B cell (primary cell): ENCODE data around the gene PSAP. TPM values are rescaled to one million over a fixed set of nuclear protein-coding genes. Genes with fewer than 3 reads are reported as not detected.

Source experiments
- ATAC-seq: fragments of 200-7000 bp; cut with Tn5 transposase; one replicate; pipeline ENCODE4 v1.10.0; 2021; ENCODE audit warnings: low read depth, mild to moderate bottlenecking, moderate number of reproducible peaks, moderate library complexity
- CTCF ChIA-PET: fragments of 350-600 bp; sonication (Branson Sonifier 250); formaldehyde crosslinking; loops from one replicate; lab custom pipeline; 2021; ENCODE audit warnings: antibody characterized with exemption, inconsistent platforms; lab: Charles Lee
- POLR2A ChIA-PET: fragments of 350-600 bp; sonication (Branson Sonifier 250); formaldehyde crosslinking; loops from one replicate; lab custom pipeline; 2021; ENCODE audit warnings: antibody characterized with exemption; lab: Charles Lee
- DNase-seq: peaks from one replicate; pipeline ENCODE4 v3.0.0; 2013
- H2AFZ ChIP-seq: 2 replicates; pipeline ENCODE4 v1.6.1; 2012; ENCODE audit warnings: mild to moderate bottlenecking, low read depth, low read length; ENCODE audit not compliant: insufficient read depth, poor library complexity, severe bottlenecking
- H3K27ac ChIP-seq, 2 donors: 1 replicate in 1 of 2; 2 replicates in 1 of 2; pipeline ENCODE4 v1.5.1; 2012 to 2013; ENCODE audit warnings: low read length in 2 of 2, mild to moderate bottlenecking in 2 of 2, moderate library complexity in 1 of 2
- H3K27me3 ChIP-seq, 4 experiments: fragments of 200-600 bp in 1 of 4; sonication (generic) in 1 of 4; replicated peaks in 1 of 4; 1 replicate in 2 of 4; 2 replicates in 2 of 4; pipeline versions ENCODE4 v1.6.1 to v1.7.0; 2013 to 2016; ENCODE audit warnings: low read length in 3 of 4, mild to moderate bottlenecking in 2 of 4, mixed read lengths in 1 of 4, moderate library complexity in 1 of 4; ENCODE audit not compliant: insufficient read depth in 4 of 4, control insufficient read depth in 3 of 4; ENCODE audit errors: control extremely low read depth in 1 of 4
- H3K36me3 ChIP-seq, 2 experiments: replicated peaks in 1 of 2; 1 replicate in 1 of 2; 2 replicates in 1 of 2; pipeline versions ENCODE4 v1.6.1 to v1.7.1; 2013; ENCODE audit warnings: low read length in 1 of 2; ENCODE audit not compliant: insufficient read depth in 2 of 2, control insufficient read depth in 1 of 2; ENCODE audit errors: control extremely low read depth in 1 of 2, extremely low read depth in 1 of 2
- H3K4me1 ChIP-seq, 2 donors: fragments of 200-600 bp in 1 of 2; sonication (generic) in 1 of 2; 1 replicate in 1 of 2; 2 replicates in 1 of 2; pipeline versions ENCODE4 v1.5.1 to v1.6.1; 2013 to 2017; ENCODE audit warnings: low read length in 2 of 2; ENCODE audit not compliant: control insufficient read depth in 2 of 2, insufficient read depth in 2 of 2
- H3K4me2 ChIP-seq: replicated peaks from 2 replicates; pipeline ENCODE3; 2012; ENCODE audit warnings: mild to moderate bottlenecking, low read depth, low read length; ENCODE audit not compliant: poor library complexity, severe bottlenecking
- H3K4me3 ChIP-seq, 5 experiments: fragments of 200-600 bp in 1 of 5; sonication (generic) in 1 of 5; 1 replicate in 3 of 5; 2 replicates in 2 of 5; pipeline versions ENCODE4 v1.5.1 to v1.7.0; 2011 to 2016; ENCODE audit warnings: low read length in 4 of 5, mild to moderate bottlenecking in 4 of 5, low read depth in 2 of 5, control low read depth in 1 of 5, moderate library complexity in 1 of 5; ENCODE audit not compliant: insufficient read depth in 1 of 5; ENCODE audit errors: control extremely low read depth in 1 of 5, extremely low read depth in 1 of 5
- H3K79me2 ChIP-seq: fragments of 200-600 bp; sonication (generic); one replicate; pipeline ENCODE4 v1.6.0; 2016; ENCODE audit warnings: low read length; ENCODE audit not compliant: control insufficient read depth, insufficient read depth
- H3K9ac ChIP-seq: fragments of 200-600 bp; sonication (generic); 2 replicates; pipeline ENCODE4 v1.6.1; 2017; ENCODE audit warnings: mild to moderate bottlenecking, low read length, moderate library complexity
- H3K9me3 ChIP-seq, 3 donors: one replicate each; pipeline versions ENCODE4 v1.6.1 to v1.7.1; 2013; ENCODE audit warnings: low read length in 2 of 3; ENCODE audit not compliant: control insufficient read depth in 2 of 3, insufficient read depth in 1 of 3; ENCODE audit errors: control extremely low read depth in 1 of 3
- H4K20me1 ChIP-seq: 2 replicates; pipeline ENCODE4 v1.6.0; 2012; ENCODE audit warnings: mild to moderate bottlenecking, low read length; ENCODE audit not compliant: insufficient read depth, control insufficient read depth, poor library complexity, severe bottlenecking
- H3K27ac Mint-ChIP-seq: one replicate; pipeline ENCODE4 v1.8.0; 2021; ENCODE audit warnings: mixed read lengths
- H3K27me3 Mint-ChIP-seq: one replicate; pipeline ENCODE4 v1.8.0; 2021; ENCODE audit warnings: mixed read lengths
- H3K4me1 Mint-ChIP-seq: one replicate; pipeline ENCODE4 v1.8.0; 2021; ENCODE audit warnings: mixed read lengths
- H3K4me3 Mint-ChIP-seq: one replicate; pipeline ENCODE4 v1.8.0; 2021; ENCODE audit warnings: mixed read lengths
- H3K9me3 Mint-ChIP-seq: one replicate; pipeline ENCODE4 v1.8.0; 2022; ENCODE audit warnings: mixed read lengths; ENCODE audit not compliant: insufficient read depth
- CTCF ChIP-seq: fragments of 200-600 bp; IDR thresholded peaks from one replicate; pipeline ENCODE4 v1.8.0; 2022; ENCODE audit warnings: antibody characterized with exemption, mild to moderate bottlenecking
- EZH2 ChIP-seq: IDR thresholded peaks from 2 replicates; pipeline ENCODE4 v1.6.1; 2012; ENCODE audit warnings: borderline replicate concordance, low read depth, mild to moderate bottlenecking, moderate library complexity, low read length; ENCODE audit not compliant: insufficient read depth, poor library complexity, severe bottlenecking
- WGBS: methylation state at CpG from one replicate; pipeline ENCODE4 v1.1.5; 2013; ENCODE audit warnings: missing lambda C conversion rate; ENCODE audit not compliant: insufficient coverage; 5-methylcytosine and 5-hydroxymethylcytosine counted together
- intact Hi-C: fragments of 100-400 bp; cut with micrococcal nuclease; formaldehyde crosslinking; loops from one replicate; pipeline ENCODE4 v1.10.0; 2022
- polyA plus RNA-seq: library from polyadenylated mRNA; depleted of rRNA; stranded (reverse); fragments of >200 nt; gene quantifications from 2 replicates; pipeline ENCODE4 v1.2.3, GENCODE V29; 2012
- total RNA-seq, 2 donors: library from RNA; stranded (reverse); fragments of 120-200 nt in 1 of 2; gene quantifications; 1 replicate in 1 of 2; 2 replicates in 1 of 2; pipeline versions ENCODE4 v1.2.3 to v1.2.4, GENCODE V29; 2013 to 2022

The PSAP gene
- total and polyA plus RNA-seq, 2 donors (not counting 1 experiment from before 2014, with no cell fraction given): 206 to 509 TPM

- Histone ChIP-seq H3K36me3 (no peaks in the 10 kb centered on the region), H3K27ac (no peak overlapping the region), H3K4me3 (no peak overlapping the region), H3K9ac (no peak overlapping the region), H2AFZ (no peak overlapping the region), H3K4me1 (peaks cover 7 to 15% of the 10 kb centered on the region in 2 donors), H3K79me2 (no peaks in the 10 kb centered on the region), H3K27me3 (no peaks in the 10 kb centered on the region), H3K4me2 (no peak overlapping the region), H4K20me1 (no peaks in the 10 kb centered on the region), H3K9me3 (peaks cover 0 to 6% (median 0%) of the 10 kb centered on the region in 3 donors)
- intact Hi-C loops: no loop called here
- peaks cover 13% of the 10 kb centered on the region for H3K4me1 Mint-ChIP-seq
- no peak for TF ChIP-seq EZH2
- no peak for TF ChIP-seq CTCF
- WGBS: 70% methylated on average over 36 of the region's 41 CpGs
- ChIA-PET POLR2A (interaction anchor here (0.7 kb wide), 2 partner anchors 91 kb away, joined by 5 to 6 read pairs; no protein-coding TSS in a partner anchor), CTCF (interaction anchor here (0.7 to 3.1 kb wide), 4 partner anchors 9 to 142 kb away, joined by 3 to 9 read pairs (median 4); no protein-coding TSS in a partner anchor)
- no peak for ATAC-seq
- no peaks in the 10 kb centered on the region for H3K9me3 Mint-ChIP-seq
- no peak for DNase-seq
- peaks cover 4% of the 10 kb centered on the region for H3K27me3 Mint-ChIP-seq
- no peak overlapping the region for H3K4me3 Mint-ChIP-seq
- no peak overlapping the region for H3K27ac Mint-ChIP-seq
Measured at GRCh38 chr10:71805776-71806703, 45.0 kb downstream of the PSAP start.

- intact Hi-C loops: no loop called here
- Histone ChIP-seq H3K36me3 (no peaks in the 10 kb centered on the region), H3K79me2 (no peaks in the 10 kb centered on the region), H2AFZ (no peak overlapping the region), H3K4me1 (peaks cover 10 to 20% of the 10 kb centered on the region in 2 donors), H3K9me3 (peaks cover 0 to 6% (median 0%) of the 10 kb centered on the region in 3 donors), H3K4me2 (no peak overlapping the region), H3K4me3 (no peak overlapping the region), H4K20me1 (no peaks in the 10 kb centered on the region), H3K27ac (no peak overlapping the region), H3K9ac (no peak overlapping the region), H3K27me3 (no peaks in the 10 kb centered on the region)
- no peaks in the 10 kb centered on the region for H3K9me3 Mint-ChIP-seq
- no peak for ATAC-seq
- WGBS: 40% methylated on average over 1 of the region's 4 CpGs
- peaks cover 4% of the 10 kb centered on the region for H3K27me3 Mint-ChIP-seq
- ChIA-PET POLR2A (interaction anchor here (0.6 kb wide), 1 partner anchor 116 kb away, joined by 4 read pairs; no protein-coding TSS in a partner anchor), CTCF (interaction anchor here (0.6 to 1.5 kb wide), 3 partner anchors 13 to 32 kb away, joined by 3 to 4 read pairs (median 4); partner anchors contain the start of gene VSIR)
- no peak for DNase-seq
- no peak overlapping the region for H3K27ac Mint-ChIP-seq
- no peak overlapping the region for H3K4me3 Mint-ChIP-seq
- H3K4me1 Mint-ChIP-seq: peaks cover 16% of the 10 kb centered on the region
- TF ChIP-seq CTCF (no peak), EZH2 (no peak)
Measured at GRCh38 chr10:71804077-71804476, 47.0 kb downstream of the PSAP start.
